GM19238 (cell line): ENCODE measurements around the gene ELOA.
"Not testable (repeated sequence)": the region's sequence is repeated elsewhere in the genome, so short reads cannot be mapped to it uniquely, and the experiment has no call there.

ENCODE experiments used
- DNase-seq: peaks from one replicate; pipeline ENCODE4 v3.0.0; 2011; ENCODE audit warnings: low spot score; ENCODE audit not compliant: insufficient read length

Gene ELOA

DNA sequence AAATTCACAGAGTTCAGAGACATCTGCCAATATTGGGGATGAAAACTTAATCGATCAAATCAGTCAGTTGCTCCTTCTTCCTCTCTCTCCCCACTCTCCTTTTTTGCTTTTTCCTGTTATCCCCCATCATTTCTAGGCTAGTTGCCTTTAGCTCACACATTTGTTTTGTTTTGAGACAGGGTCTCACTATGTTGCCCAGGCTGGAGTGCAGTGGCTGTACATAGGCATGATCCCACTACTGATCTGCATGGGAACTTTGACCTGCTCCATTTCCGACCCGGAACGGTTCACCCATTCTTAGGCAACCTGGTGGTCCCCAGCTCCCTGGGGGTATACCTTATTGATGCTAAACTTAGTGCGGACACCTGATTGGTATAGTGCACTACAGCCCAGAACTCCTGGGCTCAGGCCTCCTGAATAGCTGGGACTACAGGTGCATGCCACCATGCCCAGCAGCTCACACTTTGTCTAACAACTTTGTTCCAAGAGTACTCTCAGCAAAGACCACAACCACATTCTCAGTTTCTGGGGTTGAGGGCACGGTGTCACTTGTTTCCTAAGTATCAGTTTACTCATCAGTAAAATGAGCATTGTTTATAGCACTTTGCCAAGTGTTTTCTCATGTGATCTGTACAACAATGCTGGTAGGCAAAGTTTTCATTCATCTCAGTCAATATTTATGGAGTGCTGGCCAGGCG, 6.7 kb upstream of the ELOA start:
- no peak for DNase-seq

GRCh38 chr1:23741609-23742008, 1.7 kb upstream of the ELOA start:
- no peak for DNase-seq

GRCh38 chr1:23742670-23743286, 493 bp upstream of the ELOA start:
- DNase-seq = no peak

DNA sequence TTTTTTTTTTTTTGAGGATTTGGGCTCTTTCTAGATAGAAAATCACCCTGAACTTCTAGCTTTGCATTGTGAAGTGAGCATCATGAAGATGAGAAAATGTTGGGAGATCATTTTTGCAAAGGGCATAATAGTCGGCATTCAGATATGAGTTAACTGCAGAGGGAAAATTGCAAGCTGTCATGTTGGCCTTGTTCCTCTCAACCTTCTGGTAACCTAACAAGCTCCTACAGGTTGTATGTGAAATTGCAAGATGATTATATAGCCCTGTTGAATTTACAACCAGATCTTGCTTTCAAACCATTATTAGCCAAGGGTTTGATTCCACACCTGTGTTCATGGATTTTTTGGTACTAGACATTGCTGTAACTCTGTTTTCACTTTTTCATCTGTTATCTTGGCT, 2.2 kb downstream of the ELOA start:
- DNase-seq = peak; percentile 50

DNA sequence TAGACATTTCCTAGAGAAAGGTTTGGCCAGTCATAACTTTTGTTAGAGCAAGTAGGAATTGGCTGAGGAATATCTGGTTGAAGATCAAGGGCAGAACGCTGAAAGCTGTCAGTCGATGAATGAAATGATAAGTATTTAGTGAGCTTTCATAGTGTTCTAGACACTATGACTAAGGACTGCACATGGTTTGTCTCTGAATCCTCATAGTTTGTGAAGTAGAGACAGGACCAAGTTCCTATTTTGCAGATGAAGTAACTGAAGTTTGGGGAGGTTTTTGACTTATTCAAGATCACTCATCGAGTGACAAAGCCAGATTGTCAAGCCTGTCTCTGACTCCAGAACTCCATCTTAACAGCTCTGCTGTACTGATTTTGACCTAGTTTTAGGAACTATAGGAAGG, 4.7 kb downstream of the ELOA start:
- DNase-seq = no peak

DNA sequence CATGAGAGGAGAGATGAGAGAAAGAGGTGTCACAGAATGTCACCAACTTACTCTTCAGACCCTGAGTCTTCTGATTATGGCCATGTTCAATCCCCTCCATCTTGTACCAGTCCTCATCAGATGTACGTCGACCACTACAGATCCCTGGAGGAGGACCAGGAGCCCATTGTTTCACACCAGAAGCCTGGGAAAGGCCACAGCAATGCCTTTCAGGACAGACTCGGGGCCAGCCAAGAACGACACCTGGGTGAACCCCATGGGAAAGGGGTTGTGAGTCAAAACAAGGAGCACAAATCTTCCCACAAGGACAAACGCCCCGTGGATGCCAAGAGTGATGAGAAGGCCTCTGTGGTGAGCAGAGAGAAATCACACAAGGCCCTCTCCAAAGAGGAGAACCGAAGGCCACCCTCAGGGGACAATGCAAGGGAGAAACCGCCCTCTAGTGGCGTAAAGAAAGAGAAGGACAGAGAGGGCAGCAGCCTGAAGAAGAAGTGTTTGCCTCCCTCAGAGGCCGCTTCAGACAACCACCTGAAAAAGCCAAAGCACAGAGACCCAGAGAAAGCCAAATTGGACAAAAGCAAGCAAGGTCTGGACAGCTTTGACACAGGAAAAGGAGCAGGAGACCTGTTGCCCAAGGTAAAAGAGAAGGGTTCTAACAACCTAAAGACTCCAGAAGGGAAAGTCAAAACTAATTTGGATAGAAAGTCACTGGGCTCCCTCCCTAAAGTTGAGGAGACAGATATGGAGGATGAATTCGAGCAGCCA, 8.0 kb downstream of the ELOA start:
- peak; percentile 70 for DNase-seq

- DNase-seq = no peak
These were observed 8.5 kb downstream of the ELOA start for GRCh38 chr1:23751815-23752200.

DNA sequence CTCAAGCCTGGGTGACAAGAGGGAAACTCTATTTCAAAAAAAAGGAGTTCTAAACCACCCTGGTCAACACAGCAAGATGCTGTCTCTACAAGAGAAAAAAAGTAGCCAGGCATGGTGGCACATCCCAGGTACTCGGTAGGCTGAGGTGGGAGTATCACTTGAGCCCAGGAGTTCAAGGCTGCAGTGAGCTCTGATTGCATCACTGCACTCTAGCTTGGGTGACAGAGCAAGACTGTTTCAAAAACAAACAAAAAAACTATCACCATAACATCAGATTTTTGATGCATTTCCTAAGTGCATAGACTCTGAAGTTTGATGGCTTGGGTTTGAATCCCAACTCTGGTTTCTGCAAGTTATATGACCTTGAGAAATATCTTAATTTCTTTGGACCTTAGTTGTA, 9.6 kb downstream of the ELOA start:
- no peak for DNase-seq

DNA sequence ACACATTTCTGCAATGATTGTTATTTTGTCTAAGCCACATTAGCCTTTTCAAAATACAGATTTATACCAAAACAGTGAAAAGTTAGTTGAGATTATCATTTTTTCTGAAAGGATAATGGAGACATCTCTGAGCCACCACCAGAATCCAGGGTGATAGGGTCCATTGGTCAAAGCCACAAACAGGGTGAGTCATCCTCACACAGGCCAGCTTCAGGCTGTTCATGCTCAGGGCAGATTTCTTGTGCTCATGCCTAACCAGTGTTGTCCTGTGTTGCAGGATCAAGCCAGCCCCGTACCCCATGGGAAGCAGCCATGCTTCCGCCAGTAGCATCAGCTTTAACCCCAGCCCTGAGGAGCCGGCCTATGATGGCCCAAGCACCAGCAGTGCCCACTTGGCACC, 13.4 kb downstream of the ELOA start:
- DNase-seq = no peak

GRCh38 chr1:23757812-23758211, 14.5 kb downstream of the ELOA start:
- DNase-seq = no peak

DNA sequence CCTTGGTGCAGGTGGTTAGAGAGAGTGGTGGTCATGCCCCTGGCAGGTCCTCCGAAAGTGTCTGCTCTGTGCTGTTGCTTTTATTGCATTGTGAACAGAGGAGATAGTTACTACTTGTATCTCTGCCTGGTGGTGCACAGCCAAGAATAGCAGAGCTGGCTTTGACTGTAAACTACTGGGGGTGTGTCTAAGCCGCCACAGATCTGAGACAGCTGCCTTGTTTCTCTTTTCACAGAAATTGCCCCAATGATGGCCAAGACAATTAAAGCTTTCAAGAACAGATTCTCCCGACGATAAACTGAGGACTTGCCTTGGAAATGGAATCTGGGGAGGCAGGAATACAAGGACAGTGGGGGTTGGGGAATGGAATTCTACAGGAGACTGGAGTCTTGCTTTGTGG, 16.0 kb downstream of the ELOA start:
- no peak for DNase-seq

GRCh38 chr1:23763041-23763577, 19.8 kb downstream of the ELOA start:
- no peak for DNase-seq

GRCh38 chr1:23768733-23769132, 25.5 kb downstream of the ELOA start:
- no peak for DNase-seq

DNA sequence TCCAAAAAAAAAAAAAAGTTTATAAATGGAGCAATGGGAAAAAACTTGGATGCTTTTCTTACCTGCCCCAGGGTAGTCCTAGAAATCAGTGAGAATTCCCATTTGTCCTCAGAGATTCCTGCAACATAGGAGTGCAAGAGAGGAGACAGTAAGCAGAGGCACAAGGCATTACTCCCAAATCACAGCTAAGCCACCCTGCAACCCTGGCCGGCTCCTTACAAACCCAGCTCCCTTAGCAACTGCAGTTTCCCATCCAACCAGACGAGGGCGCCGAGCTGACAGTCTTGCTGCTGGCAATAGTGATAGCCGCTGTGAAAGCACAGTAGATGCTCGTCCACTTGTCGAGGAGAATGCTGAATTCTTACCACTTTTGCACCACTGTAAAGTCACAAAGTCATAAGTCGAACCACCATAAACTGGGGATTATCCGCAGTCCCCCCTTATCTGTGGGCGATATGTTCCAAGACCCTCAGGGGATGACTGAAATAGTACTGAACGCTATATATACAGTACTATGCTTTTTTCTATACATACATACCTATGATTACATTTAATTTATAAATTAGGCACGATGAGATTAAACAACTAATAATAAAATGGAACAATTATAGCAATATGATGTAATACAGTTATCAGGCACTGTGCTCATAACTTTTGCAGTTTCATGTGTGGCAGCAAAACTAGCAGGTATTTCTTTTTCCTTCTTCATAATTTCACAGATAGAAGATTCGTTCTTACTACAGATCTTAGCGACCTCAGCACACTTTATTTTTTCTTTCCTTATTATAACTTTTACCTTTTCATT, 29.0 kb downstream of the ELOA start:
- no peak for DNase-seq

- DNase-seq = no peak
These were observed 29.6 kb downstream of the ELOA start for GRCh38 chr1:23772854-23773242.

- DNase-seq = no peak
These were observed 31.1 kb downstream of the ELOA start for GRCh38 chr1:23774174-23774880.

- no peak for DNase-seq
These were observed 32.9 kb downstream of the ELOA start for GRCh38 chr1:23776217-23776616.

DNA sequence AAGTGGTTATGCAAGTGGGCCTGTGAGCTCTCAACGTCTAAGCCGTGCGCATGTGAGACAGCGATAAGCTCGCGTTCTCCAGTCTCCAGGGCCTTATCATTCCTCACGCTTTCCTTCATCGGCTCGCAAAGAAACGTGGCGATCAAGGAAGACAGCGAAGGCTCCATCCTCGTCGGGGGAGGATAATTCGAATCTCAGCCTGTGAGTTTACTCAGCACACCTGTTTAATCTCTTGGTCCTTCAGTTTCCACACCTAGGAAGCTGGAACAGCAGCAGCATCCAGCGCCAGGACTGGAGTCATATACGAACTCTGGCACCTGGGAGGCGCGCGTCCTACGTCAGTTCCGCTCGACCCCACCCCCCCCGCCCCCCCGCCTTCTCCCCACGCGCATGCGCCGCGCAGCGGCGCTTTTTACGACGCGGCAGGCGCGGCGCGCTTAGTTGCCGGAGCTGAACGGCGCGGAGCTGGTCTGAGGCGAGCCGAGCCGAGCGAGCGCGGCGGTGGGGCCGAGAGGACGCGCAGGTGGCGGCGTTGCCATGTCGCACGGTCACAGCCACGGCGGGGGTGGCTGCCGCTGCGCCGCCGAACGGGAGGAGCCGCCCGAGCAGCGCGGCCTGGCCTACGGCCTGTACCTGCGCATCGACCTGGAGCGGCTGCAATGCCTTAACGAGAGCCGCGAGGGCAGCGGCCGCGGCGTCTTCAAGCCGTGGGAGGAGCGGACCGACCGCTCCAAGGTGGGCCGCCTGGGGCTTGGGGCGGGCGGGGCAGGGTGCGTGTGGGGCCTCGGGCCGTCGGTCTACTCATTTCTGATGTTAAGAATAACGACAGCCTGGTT, 34.9 kb downstream of the ELOA start, which contains the start of gene PITHD1:
PITHD1 (plus strand) TSS at position 440 of the 836 bp plus-strand sequence; CDS start at position 538, 98 bp downstream.
- DNase-seq = peak; percentile 93

DNA sequence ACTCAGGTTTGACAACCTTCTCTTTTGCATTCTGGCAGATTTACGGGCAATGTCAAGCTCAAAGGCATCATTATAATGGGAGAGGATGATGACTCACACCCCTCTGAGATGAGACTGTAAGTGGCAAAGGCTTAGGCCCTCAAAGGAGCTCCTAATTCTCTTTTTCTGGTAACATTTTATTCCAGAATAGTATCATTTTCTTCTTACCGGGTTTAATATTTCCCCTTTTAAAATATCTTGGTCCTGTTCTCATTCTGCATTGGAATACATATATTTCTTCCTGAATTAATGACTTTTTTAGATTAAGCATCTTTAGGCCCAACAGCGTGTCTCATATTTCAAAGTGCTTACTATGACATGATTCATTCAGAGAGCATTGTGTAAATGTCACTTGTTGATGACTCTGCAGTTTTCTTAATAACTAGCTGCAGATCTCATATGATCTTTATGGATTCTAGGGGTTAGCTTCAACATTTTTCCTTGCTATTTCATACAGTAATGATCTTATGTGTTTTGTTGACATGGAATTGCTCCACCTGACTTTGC, 36.6 kb downstream of the ELOA start:
- DNase-seq = no peak

DNA sequence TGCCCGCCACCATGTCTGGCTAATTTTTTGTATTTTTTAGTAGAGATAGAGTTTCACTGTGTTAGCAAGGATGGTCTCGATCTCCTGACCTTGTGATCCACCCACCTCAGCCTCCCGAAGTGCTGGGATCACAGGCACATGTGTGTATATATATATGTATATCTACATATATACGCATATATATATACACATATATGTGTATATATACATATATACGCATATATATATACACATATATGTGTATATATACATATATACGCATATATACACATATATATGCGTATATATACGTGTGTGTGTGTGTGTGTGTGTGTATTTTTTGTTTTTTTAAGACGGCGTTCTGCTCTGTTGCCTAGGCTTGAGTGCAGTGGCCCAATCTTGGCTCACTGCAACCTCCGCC, 39.9 kb downstream of the ELOA start:
- DNase-seq = not testable (repeated sequence)
